Stimulated activated CD4-positive, alpha-beta T cell treated with anti-CD3 and anti-CD28 coated beads, Interleukin-4, amount 100 ng/mL, for 4 hours (primary cell): Measurements from ENCODE around the gene ELOVL7.

Experiments used
- DNase-seq, 2 experiments: peaks; one replicate each; pipeline ENCODE4 v3.0.0-alpha.2; 2020

Gene ELOVL7

DNA sequence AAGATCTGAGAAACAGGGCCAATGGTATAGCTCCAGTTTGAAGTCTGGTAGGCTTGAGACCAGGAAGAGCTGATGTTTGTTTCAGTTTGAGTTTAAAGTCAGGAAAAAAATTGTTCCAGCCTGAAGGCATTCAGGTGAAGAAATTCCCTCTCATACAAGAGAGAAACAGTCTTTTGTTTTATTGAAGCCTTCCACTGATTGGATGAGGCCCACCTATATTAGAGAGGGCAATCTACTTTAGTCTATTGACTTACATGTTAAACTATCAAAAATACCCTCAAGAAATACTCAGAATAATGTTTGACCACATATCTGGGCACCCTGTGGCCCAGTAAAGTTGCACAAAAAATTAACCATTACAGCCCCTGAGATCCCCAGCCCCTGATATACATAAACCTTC lies 138.9 kb downstream of the ELOVL7 start:
- DNase-seq, result no peak

DNA sequence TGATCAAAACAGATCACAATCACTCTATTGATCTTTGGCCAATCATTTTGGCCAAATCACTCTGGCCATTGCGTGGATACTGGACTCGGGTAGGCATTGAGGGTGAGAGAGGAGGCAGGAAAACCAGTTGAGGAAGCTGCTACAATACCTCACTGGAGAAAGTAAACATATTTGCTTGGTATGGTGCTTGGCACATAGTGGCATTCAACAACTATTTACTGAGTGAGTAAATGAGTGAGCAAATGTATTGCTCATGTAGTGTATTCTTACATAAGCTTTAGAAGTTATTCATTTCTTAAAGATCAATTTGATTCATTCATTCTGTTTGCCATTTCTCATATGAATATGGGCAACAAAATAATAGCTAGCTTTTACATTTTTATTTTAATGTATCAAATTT lies 140.1 kb downstream of the ELOVL7 start:
- DNase-seq, result no peak
